Non-pigmented ciliary epithelial cell (primary cell): ENCODE measurements around the gene DCTN2.

Experiments used
- DNase-seq: peaks from one replicate; pipeline ENCODE4 v3.0.0-alpha.2; 2010; ENCODE audit warnings: low read depth

Gene DCTN2

GRCh38 chr12:57549909-57550640 lies 3.1 kb upstream of the DCTN2 start, which contains the start of gene KIF5A:
Gene KIF5A, plus strand, starts transcription at chr12:57550044. Its CDS starts 228 bp downstream, at chr12:57550272.
- no peak for DNase-seq

DNA sequence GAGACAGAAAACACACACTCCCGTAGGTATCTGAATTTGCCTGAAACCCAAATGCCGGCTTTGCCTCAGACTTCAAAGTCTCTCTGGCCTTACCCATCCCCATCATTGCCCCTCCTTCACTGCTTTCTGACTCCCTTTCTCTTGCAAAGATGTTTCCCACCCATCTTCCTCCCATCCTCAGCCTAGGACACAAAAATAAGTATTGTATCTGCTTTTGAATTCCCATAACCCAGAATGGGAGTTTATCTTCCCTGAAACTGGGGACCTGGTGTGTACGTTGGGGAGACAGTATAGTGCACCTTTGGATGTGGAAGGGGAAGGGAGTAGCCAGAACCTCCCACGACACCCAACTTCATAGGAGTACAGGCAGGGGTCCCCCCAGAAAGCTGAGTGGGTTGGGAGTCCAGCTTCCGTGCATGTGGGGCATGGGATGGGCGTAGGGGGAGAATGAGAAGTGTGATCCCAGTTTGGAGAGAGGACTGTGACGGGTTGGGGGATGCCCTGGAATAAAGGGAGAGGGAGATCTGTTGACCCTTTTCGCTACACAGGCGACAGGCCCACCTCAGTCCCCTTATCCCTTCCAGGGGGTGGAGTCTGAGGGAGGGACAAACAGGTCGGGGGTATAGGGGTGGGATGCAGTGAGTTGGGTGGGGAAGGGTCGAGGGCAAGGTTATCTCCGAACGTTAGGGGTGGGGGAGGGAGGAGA lies 2.4 kb upstream of the DCTN2 start:
- no peak for DNase-seq

- DNase-seq: no peak
These were observed 1.5 kb upstream of the DCTN2 start for GRCh38 chr12:57548488-57548887.

- DNase-seq: no peak
These were observed 972 bp upstream of the DCTN2 start for GRCh38 chr12:57548013-57548315.

DNA sequence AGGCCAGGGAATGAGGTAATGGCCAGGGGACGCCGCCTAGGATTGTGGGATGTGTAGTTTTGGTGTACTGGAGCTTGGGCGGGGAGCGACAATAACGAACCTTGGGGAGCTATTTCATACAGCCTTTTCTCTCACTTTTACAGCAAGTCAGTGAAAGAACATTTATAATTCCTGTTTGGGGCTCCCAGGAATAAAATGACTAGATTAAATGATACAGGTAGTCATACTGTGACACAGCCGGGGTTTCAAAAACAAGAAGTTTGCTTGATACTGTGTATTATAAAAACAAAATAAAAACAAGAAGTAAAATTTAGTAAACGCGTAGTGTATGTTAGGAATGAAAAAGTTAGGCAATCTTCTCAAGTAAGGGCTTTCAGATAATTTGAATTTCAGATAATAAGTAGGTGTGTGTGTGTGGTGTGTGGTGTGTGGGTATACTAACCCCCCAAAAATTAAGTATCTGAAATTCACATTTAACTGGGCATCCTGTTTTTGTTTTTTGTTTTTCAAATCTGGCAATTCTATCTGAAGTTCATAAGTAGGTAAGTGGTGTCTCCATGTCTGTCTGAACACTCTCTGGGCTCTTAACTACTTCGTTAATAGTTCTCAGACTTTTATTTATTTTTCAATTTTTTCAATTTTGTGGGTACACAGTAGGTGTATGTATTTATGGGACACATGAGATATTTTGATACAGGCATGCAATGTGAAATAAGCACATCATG lies 458 bp upstream of the DCTN2 start:
- DNase-seq: no peak

DNA sequence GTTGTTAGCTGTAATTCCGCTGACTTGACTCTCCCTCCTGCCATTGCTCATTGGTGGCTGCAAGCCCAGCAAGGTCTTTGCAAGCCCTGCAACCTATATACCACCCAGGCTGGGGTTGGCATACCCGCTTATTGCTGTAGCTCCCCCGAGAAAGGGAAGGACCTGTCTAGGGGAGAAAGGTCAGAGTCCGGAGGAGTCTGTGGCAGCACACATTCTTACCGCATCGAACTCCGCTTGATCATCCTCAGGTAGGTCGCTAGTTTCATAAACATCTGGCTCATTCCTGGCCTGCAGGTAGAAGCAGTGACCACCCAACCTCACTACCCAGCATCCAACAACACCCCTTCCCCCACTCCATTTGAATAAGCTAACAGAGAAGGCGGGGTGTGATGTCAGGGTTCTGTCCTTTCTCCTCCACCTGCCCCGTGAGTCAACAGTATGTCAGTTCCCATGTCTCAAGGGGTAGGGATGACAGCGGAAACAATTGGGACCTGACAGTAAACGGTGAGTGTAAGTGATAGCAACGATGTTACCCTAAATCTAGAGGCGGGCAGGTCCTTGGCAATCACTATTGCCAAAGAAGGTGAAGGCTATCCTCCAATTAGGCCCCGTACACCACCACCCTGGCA lies 1.1 kb downstream of the DCTN2 start:
- DNase-seq: no peak

GRCh38 chr12:57543581-57543980 lies 3.4 kb downstream of the DCTN2 start:
- no peak for DNase-seq

DNA sequence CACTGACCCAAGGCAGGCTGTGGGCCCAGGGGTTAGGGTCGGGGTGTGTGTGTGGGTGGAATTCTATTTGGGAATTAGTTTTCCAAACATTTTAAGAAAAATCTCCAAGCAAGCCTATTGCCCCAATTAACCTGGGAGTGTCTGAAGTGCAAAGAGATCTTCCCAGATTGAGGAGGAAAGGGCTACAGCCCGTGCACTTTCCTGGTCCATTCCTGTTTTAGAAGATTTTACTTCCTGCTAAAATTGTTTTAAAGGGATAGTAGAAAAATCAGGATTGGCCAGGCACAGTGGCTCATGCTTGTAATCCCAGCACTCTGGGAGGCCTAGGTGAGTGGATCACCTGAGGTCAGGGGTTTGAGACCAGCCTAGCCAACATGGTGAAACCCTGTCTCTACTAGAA lies 5.3 kb downstream of the DCTN2 start:
- no peak for DNase-seq

GRCh38 chr12:57541001-57541400 lies 6.0 kb downstream of the DCTN2 start:
- DNase-seq: no peak

DNA sequence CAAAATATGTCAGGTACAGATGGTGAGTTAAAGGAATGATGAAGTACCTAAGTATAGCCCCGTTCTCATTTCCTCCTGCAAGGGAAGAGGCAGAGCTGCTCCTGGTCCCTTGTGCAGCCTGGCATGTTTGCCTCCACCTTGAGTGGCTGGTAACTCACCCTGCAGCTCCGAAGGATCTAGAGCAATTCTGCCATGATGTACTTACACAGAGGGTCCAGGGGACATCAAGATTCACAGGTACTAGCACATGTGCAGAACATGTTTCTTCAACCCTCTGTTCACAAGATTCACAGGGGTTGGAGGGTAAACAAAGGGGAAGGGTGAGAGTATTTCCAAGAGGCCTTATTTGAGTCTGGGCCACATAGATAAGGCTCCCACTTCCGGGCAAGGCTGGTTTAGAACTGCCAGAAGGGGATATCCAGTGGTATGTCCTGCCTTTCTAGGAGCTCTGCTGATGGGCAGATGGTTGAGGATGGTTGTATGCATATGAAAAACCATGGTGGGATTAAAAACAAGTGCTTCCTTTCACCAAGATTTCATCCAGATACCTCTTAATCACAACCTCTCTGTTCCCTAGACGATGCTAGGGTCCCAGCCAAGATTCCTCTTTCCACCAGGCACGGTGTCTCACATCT lies 7.7 kb downstream of the DCTN2 start:
- DNase-seq: no peak

- DNase-seq: no peak
These were observed 10.4 kb downstream of the DCTN2 start for GRCh38 chr12:57536597-57536942.

DNA sequence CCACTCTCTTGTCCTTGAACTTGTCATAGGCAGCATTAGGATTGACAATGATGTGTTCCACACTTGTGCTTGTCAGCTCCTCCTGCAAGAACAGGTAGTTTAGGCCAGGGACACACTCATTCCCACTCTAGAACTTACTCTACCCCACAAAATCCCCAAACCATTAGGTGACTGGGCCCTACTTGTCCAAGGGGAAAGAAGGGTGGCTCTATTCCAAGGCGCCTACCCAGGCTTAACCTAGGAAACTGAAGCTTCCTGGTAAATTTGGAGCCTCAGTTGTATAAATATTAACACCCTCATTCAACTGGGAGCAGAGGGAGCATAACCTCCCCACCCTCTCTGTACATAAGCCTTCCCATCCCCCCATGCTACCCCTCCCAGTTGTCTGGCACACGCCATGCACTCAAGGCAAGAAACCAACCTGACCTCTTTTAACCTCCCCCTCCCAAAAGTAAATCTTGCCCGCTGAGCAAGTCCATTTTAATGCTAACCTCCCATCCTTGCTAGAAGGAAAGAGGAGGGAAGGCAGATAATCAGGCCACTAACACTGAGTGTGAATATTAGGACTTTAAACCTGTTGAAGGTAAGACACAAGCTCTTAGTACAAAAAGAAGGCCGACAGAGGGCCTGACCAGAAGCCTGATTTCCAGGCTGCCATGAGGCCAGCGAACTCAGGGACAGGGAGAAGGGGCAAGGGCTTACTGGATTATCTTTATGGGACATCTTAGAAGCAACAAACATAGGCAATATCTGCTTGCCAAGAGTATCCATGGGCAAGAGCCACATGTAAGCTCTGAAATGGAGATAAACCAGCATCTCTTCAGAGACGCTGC lies 11.0 kb downstream of the DCTN2 start:
- DNase-seq: no peak

- no peak for DNase-seq
These were observed 11.9 kb downstream of the DCTN2 start for GRCh38 chr12:57534991-57535543.

- no peak for DNase-seq
These were observed 12.7 kb downstream of the DCTN2 start for GRCh38 chr12:57534250-57534649.

- DNase-seq: no peak
These were observed 13.9 kb downstream of the DCTN2 start for GRCh38 chr12:57533108-57533507.

GRCh38 chr12:57531836-57532235 lies 15.2 kb downstream of the DCTN2 start:
- no peak for DNase-seq

DNA sequence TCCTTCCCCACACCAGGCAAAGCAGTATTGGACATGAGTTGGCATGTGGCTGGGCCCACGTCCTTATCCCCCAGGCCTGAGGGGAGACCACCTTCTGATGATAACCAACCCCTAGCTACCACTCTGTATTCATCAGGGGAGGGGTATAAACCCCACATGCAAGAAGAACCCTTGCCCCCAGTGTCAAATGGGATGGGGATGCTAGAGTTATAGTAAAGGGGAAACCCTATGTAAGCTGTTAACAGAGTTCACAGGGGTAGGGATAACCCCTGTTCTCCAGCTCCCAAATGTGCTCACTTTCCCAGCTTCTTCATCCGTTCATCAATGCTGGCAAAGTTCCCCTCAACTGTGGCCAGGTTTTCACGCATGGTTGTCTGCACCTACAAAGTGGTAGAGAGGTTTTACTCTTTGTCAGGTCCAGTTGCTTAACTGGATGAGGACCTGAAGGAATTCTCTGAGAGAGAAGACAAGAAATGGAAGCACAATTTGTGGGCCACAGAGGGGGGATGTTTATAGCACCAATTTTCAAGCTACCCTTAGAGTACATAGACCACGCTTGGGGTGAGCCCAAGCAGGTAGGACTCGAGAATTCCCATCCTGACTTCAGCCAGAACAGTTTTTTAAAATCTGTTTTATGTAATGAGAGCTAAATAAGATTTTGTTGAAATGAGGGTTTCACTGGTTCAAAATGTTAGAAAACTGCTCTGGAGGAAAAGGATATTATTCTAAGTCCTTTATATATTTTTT lies 16.4 kb downstream of the DCTN2 start:
- no peak for DNase-seq

- no peak for DNase-seq
These were observed 17.2 kb downstream of the DCTN2 start for GRCh38 chr12:57529831-57530230.

DNA sequence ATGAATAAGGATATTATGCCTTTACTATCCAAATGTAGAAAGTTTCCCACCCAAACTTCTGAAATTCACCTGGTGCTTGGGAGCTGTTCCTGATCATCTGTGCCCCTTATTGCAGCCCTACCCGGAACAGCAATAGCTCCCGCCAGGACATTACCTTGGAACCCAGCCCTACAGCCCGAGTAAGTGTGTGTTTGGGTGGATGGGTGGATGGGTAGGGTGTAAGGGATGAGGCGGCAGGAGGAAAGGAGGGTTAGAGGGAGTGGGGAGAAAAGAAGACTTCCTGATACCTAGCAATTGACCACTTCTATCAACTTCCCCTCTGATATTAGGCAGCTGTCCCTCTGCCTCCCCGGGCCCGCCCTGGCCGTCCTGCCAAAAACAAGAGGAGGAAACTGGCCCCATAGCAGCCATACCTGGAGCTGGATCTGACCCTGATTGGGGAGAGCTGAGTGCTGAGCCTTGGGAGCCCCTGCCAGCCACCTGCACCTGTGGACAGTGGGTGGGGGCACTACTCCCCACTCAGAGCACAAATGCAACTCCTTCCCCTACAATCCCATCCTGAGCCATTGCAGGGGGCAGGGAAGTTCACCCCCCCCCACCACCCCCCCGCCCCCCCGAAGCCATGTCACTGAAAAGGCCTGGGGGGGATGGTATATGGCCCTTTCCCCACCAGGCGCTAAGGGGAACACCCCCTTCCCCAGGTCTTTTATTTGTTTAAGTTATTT lies 18.0 kb downstream of the DCTN2 start:
- no peak for DNase-seq

GRCh38 chr12:57528176-57528575 lies 18.8 kb downstream of the DCTN2 start:
- DNase-seq: no peak
